GM12891 (cell line): ENCODE data around the gene APLF.
"Not testable (repeated sequence)": the region's sequence is repeated elsewhere in the genome, so short reads cannot be mapped to it uniquely, and the experiment has no call there.

ENCODE experiments used
- PAX5 ChIP-seq: IDR thresholded peaks from 2 replicates; pipeline ENCODE4 v1.6.1; 2011; ENCODE audit warnings: low read length, moderate library complexity, mild to moderate bottlenecking; ENCODE audit not compliant: insufficient read depth, severe bottlenecking
- POLR2A ChIP-seq: IDR thresholded peaks from 2 replicates; pipeline ENCODE4 v1.6.1; 2011; ENCODE audit warnings: low read depth, low read length, control low read depth
- POLR2AphosphoS5 ChIP-seq: IDR thresholded peaks from 2 replicates; pipeline ENCODE4 v1.6.1; 2011; ENCODE audit warnings: low read depth, low read length, control low read depth
- POU2F2 ChIP-seq: IDR thresholded peaks from 2 replicates; pipeline ENCODE4 v1.6.1; 2011; ENCODE audit warnings: low read depth, mild to moderate bottlenecking, control low read depth, low read length, moderate library complexity
- TAF1 ChIP-seq: IDR thresholded peaks from 2 replicates; pipeline ENCODE4 v1.6.1; 2011; ENCODE audit warnings: low read depth, low read length, control low read depth

- TF ChIP-seq POLR2A, TAF1, POLR2AphosphoS5, PAX5, POU2F2: not testable (repeated sequence)
Observed at GRCh38 chr2:68570434-68570833, 103.0 kb downstream of the APLF start.
